HL-60 (cell line): ENCODE data around the gene FUT9.

ENCODE experiments used
- DNase-seq, 2 experiments: peaks; one replicate each; pipeline ENCODE4 v3.0.0-alpha.2; 2010 to 2020; ENCODE audit warnings: low read depth in 1 of 2, low spot score in 1 of 2
- H3K27ac ChIP-seq: fragments of 250-450 bp; sonication (Bioruptor Pico); replicated peaks from 2 replicates; pipeline ENCODE4 v1.5.1; 2020; ENCODE audit warnings: mild to moderate bottlenecking, moderate library complexity
- H3K27me3 ChIP-seq: fragments of 250-450 bp; sonication (Bioruptor Pico); 2 replicates; pipeline ENCODE4 v1.5.1; 2021; ENCODE audit warnings: mild to moderate bottlenecking, moderate library complexity; ENCODE audit not compliant: insufficient read depth, poor library complexity, severe bottlenecking
- H3K4me3 ChIP-seq: replicated peaks from 2 replicates; pipeline ENCODE4 v1.5.1; 2011; ENCODE audit warnings: mild to moderate bottlenecking, control low read depth, low read length; ENCODE audit not compliant: insufficient read depth
- CTCF ChIP-seq: IDR thresholded peaks from one replicate; pipeline ENCODE4 v1.5.1; 2011; ENCODE audit warnings: low read length, control low read depth, inconsistent platforms; ENCODE audit not compliant: insufficient read depth
- GABPA ChIP-seq: IDR thresholded peaks from 2 replicates; pipeline ENCODE4 v1.6.1; 2012; ENCODE audit warnings: low read depth
- POLR2AphosphoS5 ChIP-seq: IDR thresholded peaks from 2 replicates; pipeline ENCODE4 v1.6.1; 2012; ENCODE audit warnings: low read depth
- REST ChIP-seq: IDR thresholded peaks from 2 replicates; pipeline ENCODE4 v1.6.1; 2012; ENCODE audit warnings: low read depth; ENCODE audit not compliant: insufficient replicate concordance
- SPI1 ChIP-seq: IDR thresholded peaks from 2 replicates; pipeline ENCODE4 v1.6.1; 2012; ENCODE audit warnings: low read depth, mild to moderate bottlenecking, borderline replicate concordance

Gene FUT9

GRCh38 chr6:96065213-96065612 lies 49.4 kb downstream of the FUT9 start:
- Histone ChIP-seq H3K27ac (no peak overlapping the region), H3K27me3 (no peaks in the 10 kb centered on the region), H3K4me3 (no peak overlapping the region)
- DNase-seq, result no peak
- TF ChIP-seq CTCF (no peak), GABPA (no peak), REST (no peak), SPI1 (no peak), POLR2AphosphoS5 (no peak)

GRCh38 chr6:96066376-96066775 lies 50.6 kb downstream of the FUT9 start:
- Histone ChIP-seq H3K27ac (no peak overlapping the region), H3K27me3 (no peaks in the 10 kb centered on the region), H3K4me3 (no peak overlapping the region)
- no peak for DNase-seq
- TF ChIP-seq SPI1 (no peak), CTCF (no peak), GABPA (no peak), REST (no peak), POLR2AphosphoS5 (no peak)

- no peak for TF ChIP-seq GABPA
- TF ChIP-seq SPI1, result no peak
- no peak for TF ChIP-seq POLR2AphosphoS5
- no peak for TF ChIP-seq CTCF
- no peak for TF ChIP-seq REST
- Histone ChIP-seq H3K27ac (no peak overlapping the region), H3K27me3 (no peaks in the 10 kb centered on the region), H3K4me3 (no peak overlapping the region)
- no peak for DNase-seq
Measured at GRCh38 chr6:96073555-96073954, 57.8 kb downstream of the FUT9 start.
